Keratinocyte (primary cell): ENCODE measurements around the gene TGM1. TPM values are rescaled to one million over a fixed set of nuclear protein-coding genes. Genes with fewer than 3 reads are reported as not detected.

ENCODE experiments used
- DNase-seq: peaks from one replicate; pipeline ENCODE4 v3.0.0-alpha.2; 2011; ENCODE audit warnings: low read depth, missing footprints, low spot score
- FAIRE-seq: peaks from 2 replicates; lab custom pipeline; 2011; peaks lifted over from hg19 to GRCh38; lab: Jason Lieb, UNC
- H2AFZ ChIP-seq: 2 replicates; pipeline ENCODE4 v1.6.0; 2012; ENCODE audit warnings: low read length, control low read depth, inconsistent platforms; ENCODE audit not compliant: control insufficient read depth
- H3K27ac ChIP-seq: 2 replicates; pipeline ENCODE4 v1.5.1; 2011; ENCODE audit warnings: low read length; ENCODE audit not compliant: control insufficient read depth, insufficient read depth
- H3K27me3 ChIP-seq: 3 replicates; pipeline ENCODE4 v1.6.0; 2011; ENCODE audit warnings: low read length; ENCODE audit not compliant: control insufficient read depth, insufficient read depth; ENCODE audit errors: extremely low read depth
- H3K36me3 ChIP-seq, 2 experiments: 2 replicates in 1 of 2; 3 replicates in 1 of 2; pipeline ENCODE4 v1.5.1; 2011; ENCODE audit warnings: low read length in 2 of 2, mild to moderate bottlenecking in 1 of 2; ENCODE audit not compliant: control insufficient read depth in 2 of 2, insufficient read depth in 2 of 2; ENCODE audit errors: extremely low read depth in 1 of 2
- H3K4me1 ChIP-seq: 3 replicates; pipeline ENCODE4 v1.5.1; 2011; ENCODE audit warnings: low read length; ENCODE audit not compliant: control insufficient read depth, insufficient read depth; ENCODE audit errors: extremely low read depth
- H3K4me2 ChIP-seq: 3 replicates; pipeline ENCODE4 v1.6.0; 2011; ENCODE audit warnings: low read depth, low read length; ENCODE audit not compliant: control insufficient read depth, insufficient read depth; ENCODE audit errors: extremely low read depth
- H3K4me3 ChIP-seq, 3 experiments: fragments of 200-600 bp in 1 of 3; sonication (generic) in 1 of 3; 2 replicates in 2 of 3; 3 replicates in 1 of 3; pipeline ENCODE4 v1.5.1; 2011 to 2016; ENCODE audit warnings: low read length in 3 of 3, mild to moderate bottlenecking in 3 of 3, control low read depth in 2 of 3, inconsistent platforms in 1 of 3, low read depth in 1 of 3, mixed read lengths in 1 of 3, mixed run types in 1 of 3, moderate library complexity in 1 of 3; ENCODE audit not compliant: control insufficient read depth in 2 of 3, insufficient read depth in 2 of 3; ENCODE audit errors: extremely low read depth in 1 of 3
- H3K79me2 ChIP-seq: 2 replicates; pipeline ENCODE4 v1.6.0; 2012; ENCODE audit warnings: low read length; ENCODE audit not compliant: control insufficient read depth, insufficient read depth
- H3K9ac ChIP-seq: 3 replicates; pipeline ENCODE4 v1.6.0; 2011; ENCODE audit warnings: low read length; ENCODE audit not compliant: control insufficient read depth, insufficient read depth; ENCODE audit errors: extremely low read depth
- H3K9me1 ChIP-seq: 3 replicates; pipeline ENCODE4 v1.6.0; 2011; ENCODE audit warnings: low read length; ENCODE audit not compliant: control insufficient read depth, insufficient read depth; ENCODE audit errors: extremely low read depth
- H3K9me3 ChIP-seq: 2 replicates; pipeline ENCODE4 v1.5.1; 2012; ENCODE audit warnings: low read depth, low read length; ENCODE audit not compliant: control insufficient read depth
- H4K20me1 ChIP-seq: 3 replicates; pipeline ENCODE4 v1.6.0; 2011; ENCODE audit warnings: low read length; ENCODE audit not compliant: control insufficient read depth, insufficient read depth; ENCODE audit errors: extremely low read depth
- EZH2 ChIP-seq: IDR thresholded peaks from one replicate; pipeline ENCODE4 v1.6.1; 2012; ENCODE audit warnings: inconsistent platforms, mild to moderate bottlenecking, low read length, moderate library complexity
- dilution Hi-C: fragments of 300-500 bp; cut with MboI; formaldehyde crosslinking; loops from one replicate; pipeline ENCODE4 v1.7.0; 2020; ENCODE audit warnings: low sequenced_read_pairs; ENCODE audit not compliant: extremely low pct_ligation_motif_present
- polyA plus RNA-seq, 5 experiments: library from polyadenylated mRNA; depleted of rRNA in 3 of 5; stranded (reverse) in 3 of 5; stranded (forward) in 1 of 5; unstranded in 1 of 5; fragments of >200 nt; gene quantifications; 1 replicate in 1 of 5; 2 replicates in 3 of 5; 3 replicates in 1 of 5; pipeline versions ENCODE4 v1.2.1 to v1.2.3, GENCODE V29; 2011 to 2012; ENCODE audit warnings: missing spikeins in 2 of 5, low read depth in 1 of 5, low replicate concordance in 1 of 5
- TF ChIP-seq, protein P1 (sequence below), 3 experiments: IDR thresholded peaks in 1 of 3; conservative IDR thresholded peaks in 1 of 3; optimal IDR thresholded peaks in 1 of 3; 2 replicates in 2 of 3; 3 replicates in 1 of 3; pipeline versions ENCODE3 to v1.5.1; 2011; ENCODE audit warnings: low read length in 3 of 3, mild to moderate bottlenecking in 3 of 3, moderate library complexity in 2 of 3, control low read depth in 1 of 3, inconsistent platforms in 1 of 3; ENCODE audit not compliant: insufficient read depth in 2 of 3; ENCODE audit errors: extremely low read depth in 1 of 3

Gene TGM1
- polyA plus RNA-seq, 1 donor (not counting 4 experiments of a cell fraction or from before 2014, with no cell fraction given): 16.1 TPM

DNA sequence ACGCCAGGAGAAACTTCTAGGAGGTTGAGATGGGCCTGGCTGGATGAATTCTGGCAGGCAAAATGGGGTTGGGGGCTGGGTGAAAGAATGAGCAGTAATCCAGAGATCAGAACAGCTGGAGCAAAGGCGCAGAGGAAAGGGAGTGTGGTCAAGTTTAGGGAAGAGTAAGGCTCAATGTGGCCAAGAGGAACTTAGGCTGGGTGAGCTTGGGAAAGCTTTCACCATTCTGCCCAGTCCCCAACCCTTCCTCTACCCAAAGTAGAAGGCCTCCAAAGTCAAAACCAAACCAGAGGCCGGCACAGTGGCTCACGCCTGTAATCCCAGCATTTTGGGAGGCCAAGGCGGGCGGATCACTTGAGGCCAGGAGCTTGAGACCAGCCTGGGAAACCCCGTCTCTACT, 18.7 kb upstream of the TGM1 start:
- FAIRE-seq (no peak), DNase-seq (no peak)
- Histone ChIP-seq H3K27ac (no peak overlapping the region), H2AFZ (no peak overlapping the region), H3K27me3 (no peaks in the 10 kb centered on the region), H3K4me3 (no peak overlapping the region), H3K4me1 (peaks cover 25% of the 10 kb centered on the region), H3K9me3 (no peaks in the 10 kb centered on the region), H3K36me3 (no peaks in the 10 kb centered on the region), H3K9ac (no peak overlapping the region), H3K4me2 (no peak overlapping the region), H4K20me1 (no peaks in the 10 kb centered on the region), H3K79me2 (no peaks in the 10 kb centered on the region), H3K9me1 (no peaks in the 10 kb centered on the region)
- dilution Hi-C loops: no loop called here
- no peak for TF ChIP-seq EZH2
- TF ChIP-seq, protein P1, sequence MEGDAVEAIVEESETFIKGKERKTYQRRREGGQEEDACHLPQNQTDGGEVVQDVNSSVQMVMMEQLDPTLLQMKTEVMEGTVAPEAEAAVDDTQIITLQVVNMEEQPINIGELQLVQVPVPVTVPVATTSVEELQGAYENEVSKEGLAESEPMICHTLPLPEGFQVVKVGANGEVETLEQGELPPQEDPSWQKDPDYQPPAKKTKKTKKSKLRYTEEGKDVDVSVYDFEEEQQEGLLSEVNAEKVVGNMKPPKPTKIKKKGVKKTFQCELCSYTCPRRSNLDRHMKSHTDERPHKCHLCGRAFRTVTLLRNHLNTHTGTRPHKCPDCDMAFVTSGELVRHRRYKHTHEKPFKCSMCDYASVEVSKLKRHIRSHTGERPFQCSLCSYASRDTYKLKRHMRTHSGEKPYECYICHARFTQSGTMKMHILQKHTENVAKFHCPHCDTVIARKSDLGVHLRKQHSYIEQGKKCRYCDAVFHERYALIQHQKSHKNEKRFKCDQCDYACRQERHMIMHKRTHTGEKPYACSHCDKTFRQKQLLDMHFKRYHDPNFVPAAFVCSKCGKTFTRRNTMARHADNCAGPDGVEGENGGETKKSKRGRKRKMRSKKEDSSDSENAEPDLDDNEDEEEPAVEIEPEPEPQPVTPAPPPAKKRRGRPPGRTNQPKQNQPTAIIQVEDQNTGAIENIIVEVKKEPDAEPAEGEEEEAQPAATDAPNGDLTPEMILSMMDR (optimal IDR thresholded peaks at IDR 0.05 in 1 of 3, IDR thresholded peaks at IDR 0.05 in 1 of 3, conservative IDR thresholded peaks at IDR 0.05 in 1 of 3; ENCODE audit: extremely low read depth in 1 of 3, insufficient read depth in 2 of 3, low read length in 3 of 3): no peak

DNA sequence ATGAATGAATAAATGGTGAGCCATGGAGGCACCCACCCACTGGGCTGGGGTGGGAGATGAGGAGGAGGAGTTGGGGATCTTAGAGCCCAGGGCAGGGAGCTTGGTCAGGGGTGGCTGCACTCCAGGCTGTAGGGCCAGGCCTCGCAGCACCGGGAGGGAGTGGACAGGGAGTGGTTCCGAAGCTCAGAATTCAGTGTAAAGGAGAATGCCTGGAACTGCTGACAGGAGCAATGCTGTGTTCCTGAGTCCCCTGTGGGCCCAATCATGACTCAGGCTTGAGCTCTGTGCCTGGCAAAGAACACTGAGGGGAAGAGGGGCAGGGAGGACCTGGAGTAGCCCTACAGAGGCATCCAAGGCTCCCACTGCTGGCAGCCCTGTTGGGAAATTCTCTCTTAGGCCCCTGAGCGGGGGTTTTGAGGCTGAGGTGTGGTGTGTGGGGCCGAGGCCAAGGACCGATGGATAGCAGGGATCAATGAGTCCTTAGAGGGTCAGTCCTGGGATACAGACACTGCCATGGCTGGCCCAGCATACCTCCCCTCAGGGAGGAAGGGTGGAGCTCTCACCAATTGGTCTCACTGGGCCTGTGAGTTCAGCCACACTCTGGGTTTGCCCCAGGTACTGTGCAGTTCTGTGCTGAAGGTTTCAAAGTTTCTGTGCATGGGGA, 18.0 kb upstream of the TGM1 start:
- Histone ChIP-seq H3K79me2 (no peaks in the 10 kb centered on the region), H2AFZ (no peak overlapping the region), H3K4me2 (no peak overlapping the region), H3K9me1 (no peaks in the 10 kb centered on the region), H4K20me1 (no peaks in the 10 kb centered on the region), H3K27me3 (no peaks in the 10 kb centered on the region), H3K4me1 (peaks cover 22% of the 10 kb centered on the region), H3K4me3 (no peak overlapping the region), H3K9me3 (no peaks in the 10 kb centered on the region), H3K36me3 (no peaks in the 10 kb centered on the region), H3K9ac (no peak overlapping the region), H3K27ac (no peak overlapping the region)
- TF ChIP-seq, protein P1 (optimal IDR thresholded peaks at IDR 0.05 in 1 of 3, IDR thresholded peaks at IDR 0.05 in 1 of 3, conservative IDR thresholded peaks at IDR 0.05 in 1 of 3; ENCODE audit: extremely low read depth in 1 of 3, insufficient read depth in 2 of 3, low read length in 3 of 3): no peak
- TF ChIP-seq EZH2: no peak
- FAIRE-seq (no peak), DNase-seq (no peak)
- dilution Hi-C loops: no loop called here
